ENCODE data around the gene LTBP3.

Gene LTBP3

DNA sequence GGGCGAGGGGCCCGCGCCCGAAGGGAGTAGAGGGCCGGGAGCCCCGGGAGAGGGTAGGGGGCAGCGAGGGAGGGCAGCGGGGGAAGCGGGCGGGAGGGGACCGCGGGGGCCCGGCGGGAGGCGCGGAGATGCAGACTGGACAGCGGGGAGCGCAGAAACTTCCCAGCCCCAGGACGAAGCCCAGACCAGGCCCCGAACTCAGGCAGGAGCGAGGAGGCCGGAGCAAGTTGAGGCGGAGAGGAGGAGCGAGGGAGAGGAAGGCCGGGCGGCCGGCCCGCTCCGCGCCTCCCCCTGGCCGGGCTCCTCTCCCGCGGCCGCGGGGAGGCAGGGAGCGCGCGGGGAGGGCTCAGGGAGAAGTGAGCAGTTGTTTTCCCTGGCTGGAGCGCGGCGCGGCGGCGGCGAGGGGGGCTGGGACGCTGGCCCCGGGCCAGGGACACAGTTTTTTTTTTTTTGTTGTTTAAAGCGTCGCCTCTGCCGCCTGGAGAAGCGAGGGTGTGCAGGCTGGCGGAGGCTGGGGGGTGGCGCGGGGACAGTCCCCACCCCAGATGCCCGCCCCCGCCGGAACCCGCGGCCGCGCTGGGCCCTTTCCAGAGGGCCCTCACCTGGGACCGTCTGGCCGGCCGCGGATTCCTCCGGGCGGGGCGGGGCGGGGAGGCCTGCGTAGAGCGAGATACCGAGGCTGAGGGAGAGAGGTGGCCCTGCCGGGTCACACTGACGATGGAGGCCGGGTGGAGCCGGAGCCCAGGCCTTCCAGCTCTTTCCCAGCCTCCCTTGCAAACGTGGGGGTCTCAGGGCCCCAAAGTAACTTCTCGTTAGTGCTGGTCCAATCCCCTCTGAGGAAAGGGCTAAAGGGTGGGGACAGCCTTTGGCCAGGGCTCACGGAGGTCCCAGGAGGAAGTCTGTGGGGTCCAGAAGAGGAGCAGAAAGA, at the start of gene LTBP3:
Gene LTBP3 (minus strand): TSS at position 358 of the 928 bp plus-strand sequence. CDS start 400 bp downstream, outside the sequence.
- no peaks in the 10 kb centered on the region for H4K20me1 ChIP-seq (ENCODE audit: low read depth, low read length)
- H3K27me3 ChIP-seq (ENCODE audit: low read length) = no peaks in the 10 kb centered on the region
- H3K9me3 ChIP-seq (ENCODE audit: insufficient read depth, low read length) = no peaks in the 10 kb centered on the region
- no peaks in the 10 kb centered on the region for H3F3A ChIP-seq (ENCODE audit: insufficient read depth)
- no peaks in the 10 kb centered on the region for H3K79me2 ChIP-seq (ENCODE audit: insufficient read depth, low read length)
- H3K27ac ChIP-seq (ENCODE audit: low read depth, low read length) = no peak within 1 kb of the TSS
- TF ChIP-seq EZH2phosphoT487 (conservative IDR thresholded peaks at IDR 0.05; ENCODE audit: low read length) = no peak
- TF ChIP-seq, protein P1, sequence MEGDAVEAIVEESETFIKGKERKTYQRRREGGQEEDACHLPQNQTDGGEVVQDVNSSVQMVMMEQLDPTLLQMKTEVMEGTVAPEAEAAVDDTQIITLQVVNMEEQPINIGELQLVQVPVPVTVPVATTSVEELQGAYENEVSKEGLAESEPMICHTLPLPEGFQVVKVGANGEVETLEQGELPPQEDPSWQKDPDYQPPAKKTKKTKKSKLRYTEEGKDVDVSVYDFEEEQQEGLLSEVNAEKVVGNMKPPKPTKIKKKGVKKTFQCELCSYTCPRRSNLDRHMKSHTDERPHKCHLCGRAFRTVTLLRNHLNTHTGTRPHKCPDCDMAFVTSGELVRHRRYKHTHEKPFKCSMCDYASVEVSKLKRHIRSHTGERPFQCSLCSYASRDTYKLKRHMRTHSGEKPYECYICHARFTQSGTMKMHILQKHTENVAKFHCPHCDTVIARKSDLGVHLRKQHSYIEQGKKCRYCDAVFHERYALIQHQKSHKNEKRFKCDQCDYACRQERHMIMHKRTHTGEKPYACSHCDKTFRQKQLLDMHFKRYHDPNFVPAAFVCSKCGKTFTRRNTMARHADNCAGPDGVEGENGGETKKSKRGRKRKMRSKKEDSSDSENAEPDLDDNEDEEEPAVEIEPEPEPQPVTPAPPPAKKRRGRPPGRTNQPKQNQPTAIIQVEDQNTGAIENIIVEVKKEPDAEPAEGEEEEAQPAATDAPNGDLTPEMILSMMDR (IDR thresholded peaks at IDR 0.05; ENCODE audit: insufficient read depth, low read length, poor library complexity, severe bottlenecking) = no peak
- H3K9ac ChIP-seq (ENCODE audit: low read length) = no peak within 1 kb of the TSS
- peak within 1 kb of the TSS; percentile 13 for H3K4me2 ChIP-seq (ENCODE audit: low read depth, low read length, poor library complexity, severe bottlenecking)
- H3K9me2 ChIP-seq (replicated peaks; ENCODE audit: insufficient read depth, low read length) = no peaks in the 10 kb centered on the region
- no peaks in the 10 kb centered on the region for H3K36me3 ChIP-seq (ENCODE audit: low read length)
- no peak within 1 kb of the TSS for H2AFZ ChIP-seq (ENCODE audit: low read depth, low read length, severe bottlenecking)
- H3K4me3 ChIP-seq (ENCODE audit: insufficient read depth, low read length, poor library complexity, severe bottlenecking) = no peak within 1 kb of the TSS

DNA sequence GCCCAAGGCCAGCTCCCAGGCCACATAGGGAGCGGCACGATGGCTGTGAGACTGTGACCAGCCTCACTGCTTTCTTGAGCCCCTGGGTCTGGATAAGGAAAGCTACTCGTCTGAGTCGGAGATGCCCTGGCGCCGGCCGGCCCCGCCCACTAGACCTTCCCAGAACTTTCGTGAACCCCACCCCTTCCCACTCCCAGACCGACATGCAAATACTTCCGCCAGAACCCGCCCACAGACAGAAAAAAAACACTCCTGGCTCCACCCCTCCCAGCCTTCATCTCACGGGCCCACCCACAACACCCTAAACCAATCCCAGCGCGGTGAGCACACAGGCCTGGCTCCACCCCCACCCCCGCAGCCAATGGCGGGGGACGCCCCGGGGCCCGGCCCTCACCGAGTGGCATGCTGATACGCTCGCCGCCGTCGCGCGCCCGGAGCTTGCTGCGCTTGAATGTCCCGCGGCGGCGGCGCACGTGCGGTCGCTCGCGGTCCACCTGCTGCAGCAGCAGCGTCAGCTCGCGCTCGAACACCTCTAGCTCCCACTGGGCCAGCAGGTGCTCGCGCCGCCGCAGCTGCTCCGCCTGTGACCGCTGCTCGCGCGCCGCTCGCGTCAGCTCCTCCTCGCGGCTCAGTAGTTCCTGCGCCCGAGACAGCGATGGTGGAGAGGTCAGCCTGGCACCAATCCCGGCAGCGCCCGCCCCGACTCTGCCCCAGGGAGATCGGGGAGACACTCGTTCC, 48.9 kb upstream of the LTBP3 start:
- no peak overlapping the region for H2AFZ ChIP-seq (ENCODE audit: low read depth, low read length, severe bottlenecking)
- H3K9me2 ChIP-seq (replicated peaks; ENCODE audit: insufficient read depth, low read length) = no peaks in the 10 kb centered on the region
- no peaks in the 10 kb centered on the region for H3K27me3 ChIP-seq (ENCODE audit: low read length)
- H3K79me2 ChIP-seq (ENCODE audit: insufficient read depth, low read length) = no peaks in the 10 kb centered on the region
- no peak overlapping the region for H3K27ac ChIP-seq (ENCODE audit: low read depth, low read length)
- no peaks in the 10 kb centered on the region for H4K20me1 ChIP-seq (ENCODE audit: low read depth, low read length)
- TF ChIP-seq, protein P1 (IDR thresholded peaks at IDR 0.05; ENCODE audit: insufficient read depth, low read length, poor library complexity, severe bottlenecking) = no peak
- no peak for TF ChIP-seq EZH2phosphoT487 (conservative IDR thresholded peaks at IDR 0.05; ENCODE audit: low read length)
- no peaks in the 10 kb centered on the region for H3K9me3 ChIP-seq (ENCODE audit: insufficient read depth, low read length)
- H3K4me3 ChIP-seq (ENCODE audit: insufficient read depth, low read length, poor library complexity, severe bottlenecking) = no peak overlapping the region
- H3K36me3 ChIP-seq (ENCODE audit: low read length) = no peaks in the 10 kb centered on the region
- H3K4me2 ChIP-seq (ENCODE audit: low read depth, low read length, poor library complexity, severe bottlenecking) = no peak overlapping the region
- H3K9ac ChIP-seq (ENCODE audit: low read length) = no peak overlapping the region
- H3F3A ChIP-seq (ENCODE audit: insufficient read depth) = no peaks in the 10 kb centered on the region

DNA sequence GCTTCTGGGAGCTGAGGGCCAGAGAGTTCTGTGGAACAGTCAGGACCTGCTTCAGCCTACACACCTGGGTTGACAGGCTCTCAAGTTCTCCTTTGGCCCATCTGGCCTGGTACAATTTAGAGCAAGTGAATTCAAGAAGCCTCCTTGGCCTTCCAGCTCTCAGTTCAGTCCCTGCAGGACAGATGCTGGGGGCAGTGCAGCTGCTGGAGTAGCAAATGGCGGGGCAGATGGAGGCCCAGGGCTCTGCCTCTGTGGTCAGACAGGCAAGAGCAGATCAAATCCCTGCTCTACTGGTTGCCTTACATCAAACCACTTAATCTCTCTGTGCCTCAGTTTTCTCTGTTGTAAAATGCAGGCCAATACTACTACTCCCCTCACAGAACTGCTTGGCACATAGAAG, 46.1 kb upstream of the LTBP3 start:
- H2AFZ ChIP-seq (ENCODE audit: low read depth, low read length, severe bottlenecking) = no peak overlapping the region
- H4K20me1 ChIP-seq (ENCODE audit: low read depth, low read length) = no peaks in the 10 kb centered on the region
- H3K9ac ChIP-seq (ENCODE audit: low read length) = no peak overlapping the region
- no peaks in the 10 kb centered on the region for H3F3A ChIP-seq (ENCODE audit: insufficient read depth)
- H3K27ac ChIP-seq (ENCODE audit: low read depth, low read length) = no peak overlapping the region
- H3K4me3 ChIP-seq (ENCODE audit: insufficient read depth, low read length, poor library complexity, severe bottlenecking) = no peak overlapping the region
- no peak overlapping the region for H3K4me2 ChIP-seq (ENCODE audit: low read depth, low read length, poor library complexity, severe bottlenecking)
- H3K36me3 ChIP-seq (ENCODE audit: low read length) = no peaks in the 10 kb centered on the region
- no peaks in the 10 kb centered on the region for H3K9me2 ChIP-seq (replicated peaks; ENCODE audit: insufficient read depth, low read length)
- no peaks in the 10 kb centered on the region for H3K9me3 ChIP-seq (ENCODE audit: insufficient read depth, low read length)
- no peak for TF ChIP-seq EZH2phosphoT487 (conservative IDR thresholded peaks at IDR 0.05; ENCODE audit: low read length)
- TF ChIP-seq, protein P1 (IDR thresholded peaks at IDR 0.05; ENCODE audit: insufficient read depth, low read length, poor library complexity, severe bottlenecking) = no peak
- no peaks in the 10 kb centered on the region for H3K79me2 ChIP-seq (ENCODE audit: insufficient read depth, low read length)
- H3K27me3 ChIP-seq (ENCODE audit: low read length) = no peaks in the 10 kb centered on the region
